HG03378 (cell line): ENCODE data around the gene EHMT1.
"Not testable (repeated sequence)": the region's sequence is repeated elsewhere in the genome, so short reads cannot be mapped to it uniquely, and the experiment has no call there.

Experiments
- ATAC-seq: cut with Tn5 transposase; IDR thresholded peaks from one replicate; pipeline ENCODE4 v1.9.1; 2021; ENCODE audit warnings: mild to moderate bottlenecking, moderate library complexity; ENCODE audit not compliant: unreplicated experiment

Gene EHMT1

GRCh38 chr9:137715866-137716693, 97.3 kb downstream of the EHMT1 start:
- not testable (repeated sequence) for ATAC-seq

GRCh38 chr9:137716694-137717287, 98.0 kb downstream of the EHMT1 start:
- ATAC-seq, result no peak

- ATAC-seq, result no peak
These were observed 99.0 kb downstream of the EHMT1 start for GRCh38 chr9:137717776-137718327.

- no peak for ATAC-seq
These were observed 100.4 kb downstream of the EHMT1 start for GRCh38 chr9:137719194-137719593.

- no peak for ATAC-seq
These were observed 101.8 kb downstream of the EHMT1 start for GRCh38 chr9:137720571-137721110.

- ATAC-seq, result no peak
These were observed 102.7 kb downstream of the EHMT1 start for GRCh38 chr9:137721479-137721878.

- ATAC-seq, result no peak
These were observed 103.1 kb downstream of the EHMT1 start for GRCh38 chr9:137721899-137722298.

GRCh38 chr9:137722481-137722880, 103.7 kb downstream of the EHMT1 start:
- ATAC-seq, result no peak

GRCh38 chr9:137723356-137723755, 104.6 kb downstream of the EHMT1 start:
- not testable (repeated sequence) for ATAC-seq

GRCh38 chr9:137723783-137724445, 105.1 kb downstream of the EHMT1 start:
- no peak for ATAC-seq

GRCh38 chr9:137724818-137725240, 106.0 kb downstream of the EHMT1 start:
- no peak for ATAC-seq

- no peak for ATAC-seq
These were observed 106.8 kb downstream of the EHMT1 start for GRCh38 chr9:137725598-137725997.

- ATAC-seq, result peak; percentile 56
These were observed 107.5 kb downstream of the EHMT1 start for GRCh38 chr9:137726336-137726735.

GRCh38 chr9:137726764-137727163, 108.0 kb downstream of the EHMT1 start:
- no peak for ATAC-seq

GRCh38 chr9:137727716-137728115, 108.9 kb downstream of the EHMT1 start:
- ATAC-seq, result no peak

GRCh38 chr9:137728444-137729311, 109.9 kb downstream of the EHMT1 start:
- no peak for ATAC-seq

GRCh38 chr9:137731216-137731946, 112.6 kb downstream of the EHMT1 start:
- no peak for ATAC-seq

- no peak for ATAC-seq
These were observed 113.4 kb downstream of the EHMT1 start for GRCh38 chr9:137731947-137732813.

- ATAC-seq, result no peak
These were observed 114.6 kb downstream of the EHMT1 start for GRCh38 chr9:137733429-137733828.
